ENCODE results near the gene SMAP2.

SMAP2 gene

GRCh38 chr1:40391688-40392145, 18.2 kb downstream of the SMAP2 start:
- no peak for DNase-seq

- no peak for DNase-seq
Measured at GRCh38 chr1:40392221-40392620, 18.7 kb downstream of the SMAP2 start.

GRCh38 chr1:40393173-40393572, 19.6 kb downstream of the SMAP2 start:
- DNase-seq = no peak

GRCh38 chr1:40394491-40395172, 21.1 kb downstream of the SMAP2 start:
- no peak for DNase-seq

- DNase-seq = no peak
Measured at GRCh38 chr1:40395190-40396175, 22.0 kb downstream of the SMAP2 start.

- DNase-seq = no peak
Measured at GRCh38 chr1:40396420-40396819, 22.9 kb downstream of the SMAP2 start.

- DNase-seq = no peak
Measured at GRCh38 chr1:40397258-40397657, 23.7 kb downstream of the SMAP2 start.

GRCh38 chr1:40399984-40400704, 26.6 kb downstream of the SMAP2 start:
- no peak for DNase-seq

GRCh38 chr1:40401473-40402201, 28.1 kb downstream of the SMAP2 start:
- DNase-seq = no peak

GRCh38 chr1:40404670-40405462, 31.3 kb downstream of the SMAP2 start:
- DNase-seq = no peak

GRCh38 chr1:40405812-40406211, 32.3 kb downstream of the SMAP2 start:
- DNase-seq = no peak

- DNase-seq = no peak
Measured at GRCh38 chr1:40407453-40407852, 33.9 kb downstream of the SMAP2 start.

- no peak for DNase-seq
Measured at GRCh38 chr1:40409467-40409866, 35.9 kb downstream of the SMAP2 start.

GRCh38 chr1:40411294-40411693, 37.8 kb downstream of the SMAP2 start:
- DNase-seq = no peak

- no peak for DNase-seq
Measured at GRCh38 chr1:40411843-40412242, 38.3 kb downstream of the SMAP2 start.

- DNase-seq = no peak
Measured at GRCh38 chr1:40413527-40414252, 40.2 kb downstream of the SMAP2 start.

- no peak for DNase-seq
Measured at GRCh38 chr1:40414331-40414730, 40.8 kb downstream of the SMAP2 start.

- no peak for DNase-seq
Measured at GRCh38 chr1:40416709-40417108, 43.2 kb downstream of the SMAP2 start.

GRCh38 chr1:40421431-40422384, 48.2 kb downstream of the SMAP2 start:
- DNase-seq = no peak
